NOMO-1 treated with DMSO at 0.1 percent for 48 hours (cell line): ENCODE data around the gene KRT8.
"Not testable (repeated sequence)": the region's sequence is repeated elsewhere in the genome, so short reads cannot be mapped to it uniquely, and the experiment has no call there.

ENCODE experiments used
- DNase-seq: peaks from one replicate; lab custom pipeline; 2025; ENCODE audit not compliant: unreplicated experiment; lab: John Stamatoyannopoulos, UW

The KRT8 gene

GRCh38 chr12:52904509-52905300, at the start of gene KRT8:
Gene KRT8, minus strand, starts transcription at chr12:52905076. Its CDS starts 95 bp downstream, at chr12:52904981.
- not testable (repeated sequence) for DNase-seq

DNA sequence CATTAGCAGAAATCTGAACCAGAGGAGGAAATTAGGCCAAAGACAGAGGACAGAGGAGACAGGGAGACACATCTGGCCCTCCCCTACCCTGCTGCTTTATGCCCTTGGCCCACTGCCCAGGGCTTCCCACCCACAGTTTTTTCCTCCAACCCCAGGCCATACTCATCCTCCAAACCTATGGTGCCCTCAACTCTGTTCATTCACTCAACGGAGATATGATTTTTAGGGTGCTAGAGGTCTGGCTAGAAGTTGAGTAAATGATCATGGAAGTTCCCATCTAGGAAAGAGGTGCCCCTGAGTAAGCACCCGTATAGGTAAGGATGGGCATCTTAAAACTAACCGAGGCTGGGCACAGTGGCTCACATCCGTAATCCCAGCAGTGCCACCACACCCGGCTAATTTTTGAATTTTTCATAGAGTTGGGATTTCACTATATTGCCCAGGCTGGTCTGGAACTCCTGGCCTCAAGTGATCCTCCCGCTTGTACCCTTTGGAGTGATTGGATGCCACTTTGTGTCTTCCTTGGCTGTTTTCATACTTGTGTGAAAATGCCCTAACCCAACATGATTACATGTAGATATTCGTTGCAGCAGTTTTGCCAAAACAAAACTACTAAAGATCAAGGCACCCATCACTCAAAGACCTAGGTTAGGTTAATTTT, 48.4 kb upstream of the KRT8 start:
- DNase-seq, result no peak

GRCh38 chr12:52952076-52952801, 47.4 kb upstream of the KRT8 start:
- peak; percentile 3 for DNase-seq

- no peak for DNase-seq
Observed at GRCh38 chr12:52951640-52952039, 46.8 kb upstream of the KRT8 start.

- no peak for DNase-seq
Observed at GRCh38 chr12:52951126-52951525, 46.2 kb upstream of the KRT8 start.

GRCh38 chr12:52950553-52950952, 45.7 kb upstream of the KRT8 start:
- DNase-seq, result no peak

- peak; percentile 16 for DNase-seq
Observed at GRCh38 chr12:52949413-52950331, 44.8 kb upstream of the KRT8 start.

GRCh38 chr12:52947738-52948423, 43.0 kb upstream of the KRT8 start:
- DNase-seq, result no peak

DNA sequence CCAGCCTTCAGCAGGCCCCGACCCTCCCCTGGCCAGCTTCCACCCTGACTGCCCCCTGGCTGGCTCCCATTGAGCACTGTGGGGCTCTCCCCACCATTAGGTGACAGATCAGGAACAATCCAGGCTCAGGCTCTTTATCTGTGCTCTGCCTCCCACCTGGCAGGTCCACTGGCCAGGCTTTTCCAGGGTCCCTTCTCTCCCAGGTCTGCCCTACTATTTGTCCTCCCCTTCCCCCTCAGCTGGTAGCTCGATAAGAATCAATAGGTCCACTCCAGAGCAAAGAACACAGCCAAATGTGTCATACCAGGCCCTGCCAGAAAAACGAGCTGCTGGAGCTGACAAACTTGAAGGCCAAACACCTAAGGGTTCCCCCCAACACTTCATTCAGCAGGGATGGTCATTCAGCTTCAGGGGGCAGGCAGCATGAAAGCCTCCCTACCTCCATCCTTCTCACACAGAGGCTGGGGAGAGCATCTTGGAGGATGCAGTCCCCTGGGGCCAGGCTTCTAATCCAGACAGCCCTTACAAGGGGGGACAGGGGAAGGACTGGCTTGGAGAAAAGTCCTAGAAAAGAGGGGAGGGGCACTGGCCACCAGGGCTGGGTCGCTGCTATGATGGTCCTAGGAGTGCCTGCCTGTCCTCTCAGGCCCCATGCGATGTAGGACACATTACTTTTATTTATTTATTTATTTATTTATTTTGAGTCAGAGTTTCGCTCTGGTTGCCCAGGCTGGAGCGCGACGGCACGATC, 42.1 kb upstream of the KRT8 start:
- no peak for DNase-seq

DNA sequence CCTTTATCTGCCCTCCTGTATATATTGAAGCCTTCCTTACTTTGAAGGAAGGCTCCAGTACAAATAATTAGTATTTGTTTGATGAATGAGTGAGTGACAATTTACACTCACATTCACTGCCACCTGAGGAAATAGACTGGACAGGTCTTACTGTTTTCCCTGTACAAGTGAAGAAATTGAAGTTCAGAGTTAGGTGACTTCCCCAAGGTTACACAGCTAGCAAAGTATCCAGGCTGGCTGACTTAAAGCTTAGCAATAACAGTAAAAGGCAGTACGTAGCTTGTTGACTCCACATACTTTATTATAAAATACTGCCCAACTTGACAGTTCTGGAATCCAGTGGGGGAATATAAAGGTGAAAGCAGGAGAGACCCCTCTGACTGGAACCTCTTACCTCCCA, 41.5 kb upstream of the KRT8 start:
- no peak for DNase-seq

GRCh38 chr12:52945389-52946232, 40.7 kb upstream of the KRT8 start:
- DNase-seq, result no peak

DNA sequence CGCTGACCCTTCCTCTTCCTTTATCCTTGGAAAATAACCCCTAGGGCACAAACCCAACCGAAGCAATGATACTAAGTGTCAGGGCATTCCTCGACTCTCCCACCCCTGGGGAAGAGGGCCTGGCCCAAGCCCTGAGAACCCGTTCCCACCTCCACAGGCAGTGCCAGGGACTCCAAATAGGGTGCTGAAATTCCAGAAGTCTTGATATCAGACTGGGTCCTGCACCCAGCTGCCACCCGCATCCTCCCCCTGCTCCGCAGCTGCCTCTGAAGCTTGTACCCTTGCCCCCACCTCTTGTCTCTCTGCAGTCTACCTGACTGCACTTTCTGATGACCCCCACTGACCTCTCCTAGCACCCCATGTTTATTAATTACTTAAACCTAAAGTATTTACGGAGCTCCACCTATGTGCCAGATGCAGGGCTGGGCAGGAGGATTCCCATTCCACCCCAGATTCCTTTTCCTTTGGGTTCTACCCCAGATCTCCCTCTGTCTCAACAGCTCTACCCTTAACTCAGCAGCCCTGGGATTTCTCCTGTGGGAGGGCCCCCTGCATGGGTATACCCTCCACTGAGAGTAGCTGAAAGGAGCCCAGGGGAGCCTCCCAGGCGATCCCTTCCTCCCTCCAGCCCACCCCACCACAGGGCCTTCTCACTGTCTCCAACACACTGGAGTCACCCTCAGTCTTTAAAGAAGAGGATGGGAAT, 40.0 kb upstream of the KRT8 start:
- DNase-seq, result no peak

DNA sequence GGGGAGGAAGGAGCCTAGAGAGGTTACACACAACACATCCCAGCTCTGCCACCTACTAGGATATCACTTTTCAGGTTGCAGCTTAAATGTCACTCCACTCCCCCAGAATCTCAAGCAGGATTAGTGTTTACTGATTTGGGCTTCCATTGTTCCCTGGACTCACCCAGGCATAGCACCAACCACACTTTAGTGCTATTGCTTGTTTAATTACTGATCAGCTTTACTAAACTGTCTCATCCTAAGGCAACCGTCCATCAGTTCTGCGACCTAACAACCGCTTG, 38.0 kb upstream of the KRT8 start:
- DNase-seq, result no peak

GRCh38 chr12:52942066-52942900, 37.4 kb upstream of the KRT8 start:
- DNase-seq, result no peak

GRCh38 chr12:52929538-52929937, 24.7 kb upstream of the KRT8 start:
- DNase-seq, result no peak

- DNase-seq, result no peak
Observed at GRCh38 chr12:52927964-52928363, 23.1 kb upstream of the KRT8 start.

DNA sequence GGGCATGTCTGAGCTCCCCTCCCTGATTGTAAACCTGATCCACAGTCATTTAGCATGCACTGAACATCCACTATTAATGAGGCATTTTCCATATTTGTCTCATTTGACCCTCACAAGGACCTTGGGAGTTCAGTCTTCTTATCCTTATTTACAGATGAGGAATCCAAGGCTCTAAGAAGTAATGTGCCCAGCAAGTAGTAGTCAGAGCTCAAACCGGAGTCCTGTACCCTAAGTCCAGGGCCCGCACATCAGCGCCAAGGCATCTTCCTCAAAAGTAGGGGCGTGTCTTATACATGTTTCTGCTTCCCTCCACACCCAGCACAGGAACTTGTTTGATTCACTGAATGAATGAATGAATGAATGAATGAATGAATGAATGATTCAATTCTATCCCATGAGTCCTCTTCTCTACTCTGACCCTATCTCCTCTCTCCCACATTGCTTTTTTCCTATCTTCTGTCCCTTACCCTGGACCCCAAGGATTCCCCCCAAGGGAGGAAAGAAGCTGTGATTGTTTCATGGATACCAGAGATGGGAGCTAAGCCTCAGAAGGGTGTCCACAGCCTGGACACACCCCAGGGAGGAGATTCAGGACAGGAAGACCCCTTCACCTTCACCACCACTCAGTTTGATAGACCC, 21.8 kb upstream of the KRT8 start:
- DNase-seq, result no peak
